Ishikawa (cell line): Measurements from ENCODE around the gene PTPRD.

ENCODE experiments used
- CEBPB ChIP-seq: IDR thresholded peaks from 2 replicates; pipeline ENCODE4 v1.6.1; 2012
- CREB1 ChIP-seq: IDR thresholded peaks from 2 replicates; pipeline ENCODE4 v1.6.1; 2012; ENCODE audit warnings: low read depth
- EGR1 ChIP-seq: IDR thresholded peaks from 2 replicates; pipeline ENCODE4 v1.6.1; 2012
- EP300 ChIP-seq: IDR thresholded peaks from 2 replicates; pipeline ENCODE4 v1.6.1; 2012; ENCODE audit warnings: borderline replicate concordance
- FOXM1 ChIP-seq: IDR thresholded peaks from 2 replicates; pipeline ENCODE4 v1.6.1; 2012; ENCODE audit warnings: low read depth, borderline replicate concordance
- MAX ChIP-seq: IDR thresholded peaks from 2 replicates; pipeline ENCODE4 v1.6.1; 2012
- NFIC ChIP-seq: IDR thresholded peaks from 2 replicates; pipeline ENCODE4 v1.6.1; 2012
- RAD21 ChIP-seq: IDR thresholded peaks from 2 replicates; pipeline ENCODE4 v1.6.1; 2012; ENCODE audit warnings: low read depth
- REST ChIP-seq: IDR thresholded peaks from 2 replicates; pipeline ENCODE4 v1.6.1; 2012; ENCODE audit warnings: low read depth, mild to moderate bottlenecking
- TAF1 ChIP-seq: IDR thresholded peaks from 2 replicates; pipeline ENCODE4 v1.6.1; 2012; ENCODE audit warnings: low read depth, mild to moderate bottlenecking
- TCF12 ChIP-seq: IDR thresholded peaks from 2 replicates; pipeline ENCODE4 v1.6.1; 2012; ENCODE audit warnings: low read depth
- TEAD4 ChIP-seq: IDR thresholded peaks from 2 replicates; pipeline ENCODE4 v1.6.1; 2012
- USF1 ChIP-seq: IDR thresholded peaks from 2 replicates; pipeline ENCODE4 v1.6.1; 2012
- YY1 ChIP-seq: IDR thresholded peaks from 2 replicates; pipeline ENCODE4 v1.6.1; 2012; ENCODE audit warnings: low read depth
- ZBTB7A ChIP-seq: IDR thresholded peaks from 2 replicates; pipeline ENCODE4 v1.6.1; 2012; ENCODE audit warnings: low read depth

The PTPRD gene

GRCh38 chr9:8831568-8831967 is 1781.2 kb downstream of the PTPRD start:
- TF ChIP-seq MAX (no peak), ZBTB7A (no peak), REST (no peak), YY1 (no peak), USF1 (no peak), NFIC (no peak), RAD21 (no peak), TAF1 (no peak)

GRCh38 chr9:8826281-8826680 is 1786.5 kb downstream of the PTPRD start:
- TF ChIP-seq EGR1 (no peak), TAF1 (no peak), YY1 (no peak), REST (no peak), TCF12 (no peak), EP300 (no peak), FOXM1 (no peak), RAD21 (no peak), CEBPB (no peak), ZBTB7A (no peak), TEAD4 (no peak), MAX (no peak), CREB1 (no peak), USF1 (no peak), NFIC (no peak)

- TF ChIP-seq TAF1 (no peak), YY1 (no peak), TCF12 (no peak), EP300 (no peak), REST (no peak), CREB1 (no peak), CEBPB (no peak), NFIC (no peak), RAD21 (no peak), TEAD4 (no peak), MAX (no peak)
These were observed 1787.1 kb downstream of the PTPRD start for GRCh38 chr9:8825585-8826147.

- TF ChIP-seq ZBTB7A = no peak
- no peak for TF ChIP-seq TCF12
- no peak for TF ChIP-seq TAF1
- no peak for TF ChIP-seq FOXM1
- no peak for TF ChIP-seq CEBPB
- TF ChIP-seq RAD21 = no peak
- TF ChIP-seq NFIC = no peak
- no peak for TF ChIP-seq MAX
- TF ChIP-seq REST = no peak
- no peak for TF ChIP-seq CREB1
- no peak for TF ChIP-seq USF1
These were observed 1789.5 kb downstream of the PTPRD start for GRCh38 chr9:8823131-8823895.
